HepG2 (cell line): ENCODE results near the gene PLEKHH3. TPM values are rescaled to one million over a fixed set of nuclear protein-coding genes. Genes with fewer than 3 reads are reported as not detected.
A peak's percentile ranks its signal among the peaks of the same experiment; 100 is the strongest.

ENCODE experiments used
- AKNA ChIP-seq: sonication (generic); formaldehyde crosslinking; IDR thresholded peaks from 2 replicates; pipeline ENCODE4 v1.4.0; 2020; ENCODE audit warnings: missing genetic modification reagents, borderline replicate concordance
- ARNTL ChIP-seq: sonication (generic); formaldehyde crosslinking; IDR thresholded peaks from 2 replicates; pipeline ENCODE4 v1.4.0; 2020; ENCODE audit warnings: mild to moderate bottlenecking, missing genetic modification reagents
- EP300 ChIP-seq, 3 experiments: sonication (generic) in 1 of 3; formaldehyde crosslinking in 1 of 3; IDR thresholded peaks; 2 replicates each; pipeline versions ENCODE4 v1.5.1 to v1.6.1; 2011 to 2020; ENCODE audit warnings: low read depth in 2 of 3, low read length in 2 of 3, borderline replicate concordance in 1 of 3, improper control_type of control experiment in 1 of 3, mild to moderate bottlenecking in 1 of 3, missing genetic modification reagents in 1 of 3, moderate library complexity in 1 of 3
- FOXA3 ChIP-seq: IDR thresholded peaks from 2 replicates; pipeline ENCODE4 v1.6.1; 2016; ENCODE audit warnings: missing genetic modification reagents, missing compliant biosample characterization
- MXI1 ChIP-seq: IDR thresholded peaks from 3 replicates; pipeline ENCODE4 v1.6.1; 2012; ENCODE audit warnings: low read depth, low read length, inconsistent platforms, borderline replicate concordance
- NCOR1 ChIP-seq: fragments of 200-600 bp; sonication (generic); IDR thresholded peaks from 2 replicates; pipeline ENCODE4 v1.7.0; 2017; ENCODE audit warnings: antibody characterized with exemption, low read length, borderline replicate concordance
- NFE2L1 ChIP-seq: sonication (generic); formaldehyde crosslinking; IDR thresholded peaks from 2 replicates; pipeline ENCODE4 v1.4.0; 2020; ENCODE audit warnings: missing genetic modification reagents, mild to moderate bottlenecking, borderline replicate concordance
- PCBP2 ChIP-seq: fragments of 200-400 bp; formaldehyde crosslinking; optimal IDR thresholded peaks from 2 replicates; pipeline ENCODE3; 2018; ENCODE audit warnings: low read length, low read depth; ENCODE audit not compliant: poor library complexity, severe bottlenecking
- RNF219 ChIP-seq: sonication (generic); formaldehyde crosslinking; IDR thresholded peaks from 2 replicates; pipeline ENCODE4 v1.5.0; 2020; ENCODE audit warnings: mild to moderate bottlenecking, missing genetic modification reagents
- RXRB ChIP-seq: IDR thresholded peaks from 2 replicates; pipeline ENCODE4 v1.6.1; 2016; ENCODE audit warnings: borderline replicate concordance, missing genetic modification reagents, missing compliant biosample characterization
- SP1 ChIP-seq, 2 experiments: fragments of 450-650 bp in 1 of 2; sonication (generic) in 1 of 2; formaldehyde crosslinking in 1 of 2; IDR thresholded peaks; 2 replicates each; pipeline versions ENCODE4 v1.4.0 to v1.6.1; 2016 to 2020; ENCODE audit warnings: missing genetic modification reagents in 1 of 2
- TBX3 ChIP-seq: fragments of 450-650 bp; IDR thresholded peaks from 2 replicates; pipeline ENCODE4 v1.6.1; 2017; ENCODE audit warnings: antibody characterized with exemption, mild to moderate bottlenecking, inconsistent platforms, borderline replicate concordance
- TERF1 ChIP-seq: sonication (generic); formaldehyde crosslinking; IDR thresholded peaks from 2 replicates; pipeline ENCODE4 v1.8.0; 2022; ENCODE audit warnings: mild to moderate bottlenecking, missing genetic modification reagents, moderate library complexity
- THAP11 ChIP-seq: IDR thresholded peaks from 2 replicates; pipeline ENCODE4 v1.6.1; 2016; ENCODE audit warnings: missing biosample characterization, missing genetic modification reagents
- ZFYVE20 ChIP-seq: sonication (generic); formaldehyde crosslinking; IDR thresholded peaks from 2 replicates; pipeline ENCODE4 v1.8.0; 2023; ENCODE audit warnings: low read depth, mild to moderate bottlenecking, moderate library complexity, missing genetic modification reagents, borderline replicate concordance
- ZNF180 ChIP-seq: sonication (generic); formaldehyde crosslinking; IDR thresholded peaks from 2 replicates; pipeline ENCODE4 v1.4.0; 2020; ENCODE audit warnings: low read depth, missing genetic modification reagents, borderline replicate concordance
- ZNF564 ChIP-seq: sonication (generic); formaldehyde crosslinking; IDR thresholded peaks from 2 replicates; pipeline ENCODE4 v1.8.1; 2023; ENCODE audit warnings: mild to moderate bottlenecking, missing genetic modification reagents
- ZNF572 ChIP-seq: sonication (generic); formaldehyde crosslinking; IDR thresholded peaks from 2 replicates; pipeline ENCODE4 v1.5.1; 2020; ENCODE audit warnings: mild to moderate bottlenecking, missing genetic modification reagents
- ZNF709 ChIP-seq: sonication (generic); formaldehyde crosslinking; IDR thresholded peaks from 2 replicates; pipeline ENCODE4 v1.5.0; 2020; ENCODE audit warnings: mild to moderate bottlenecking, missing genetic modification reagents
- polyA plus RNA-seq, 8 experiments: library from polyadenylated mRNA; depleted of rRNA in 3 of 8; stranded (reverse) in 7 of 8; unstranded in 1 of 8; fragments of >200 nt; fragmentation: Illumina TruSeq in 4 of 8; extraction: Trizol in 4 of 8; gene quantifications; 2 replicates each; pipeline versions ENCODE4 v1.2.1 to v1.2.3, GENCODE V29; 2011 to 2016; ENCODE audit warnings: low read depth in 4 of 8, missing spikeins in 1 of 8, mixed read lengths in 1 of 8; ENCODE audit not compliant: insufficient read depth in 1 of 8
- total RNA-seq, 5 experiments: library from RNA; depleted of rRNA; stranded (reverse); fragments of >200 nt; fragmentation: Illumina TruSeq; extraction: Trizol; gene quantifications; 2 replicates each; pipeline ENCODE4 v1.2.3, GENCODE V29; 2016; ENCODE audit warnings: low read depth in 1 of 5

The PLEKHH3 gene
- total and polyA plus RNA-seq, 2 of the 13 experiments (the other 11 are each of a cell fraction or from before 2014, with no cell fraction given): 6.0 to 19.9 TPM

- TF ChIP-seq ZFYVE20 (CRISPR knock-in tag) (no peak), TERF1 (CRISPR knock-in tag) (no peak), ZNF180 (CRISPR knock-in tag) (no peak), ZNF572 (CRISPR knock-in tag) (0 out of 2 replicates have a peak, but pooled peaks have one; percentile 58), NFE2L1 (no peak), MXI1 (peak; percentile 69; the same call in 1 of the 3 replicates), ARNTL (CRISPR knock-in tag) (no peak), SP1 (IDR thresholded peaks at IDR 0.05) (no peak), SP1 (CRISPR knock-in tag; IDR thresholded peaks at IDR 0.05) (peak; percentile 91), AKNA (CRISPR knock-in tag) (no peak), ZNF564 (CRISPR knock-in tag) (0 out of 2 replicates have a peak, but pooled peaks have one; percentile 2), TBX3 (peak; percentile 45; the same call in 1 of the 2 replicates), RNF219 (CRISPR knock-in tag) (0 out of 2 replicates have a peak, but pooled peaks have one; percentile 50), RXRB (peak; percentile 32; the same call in 1 of the 2 replicates), FOXA3 (CRISPR knock-in tag) (peak; percentile 31; the same call in 1 of the 2 replicates), ZNF709 (0 out of 2 replicates have a peak, but pooled peaks have one; percentile 11), PCBP2 (no peak), EP300 (IDR thresholded peaks at IDR 0.05; ENCODE audit: low read depth in 2 of 2, low read length in 2 of 2) (peak in 1 of 2 experiments; percentile 54; a peak in 1 of 4 replicates), EP300 (CRISPR knock-in tag; IDR thresholded peaks at IDR 0.05; ENCODE audit: borderline replicate concordance) (no peak), THAP11 (CRISPR knock-in tag) (peak; percentile 81), NCOR1 (peak; percentile 67; the same call in 1 of the 2 replicates)
Observed at GRCh38 chr17:42677012-42677857, 441 bp upstream of the PLEKHH3 start (continued).
